D721Med (cell line): ENCODE results near the gene MND1.

Experiments used
- DNase-seq: peaks from one replicate; pipeline ENCODE4 v3.0.0; 2011; ENCODE audit warnings: low spot score; ENCODE audit not compliant: insufficient read length
- FAIRE-seq: peaks from 2 replicates; lab custom pipeline; 2011; peaks lifted over from hg19 to GRCh38; lab: Jason Lieb, UNC
- TF ChIP-seq, protein P1 (sequence below): IDR thresholded peaks from 2 replicates; pipeline ENCODE4 v1.5.1; 2012; ENCODE audit warnings: mild to moderate bottlenecking, control low read depth; ENCODE audit not compliant: insufficient read depth; ENCODE audit errors: missing control alignments

MND1 gene

DNA sequence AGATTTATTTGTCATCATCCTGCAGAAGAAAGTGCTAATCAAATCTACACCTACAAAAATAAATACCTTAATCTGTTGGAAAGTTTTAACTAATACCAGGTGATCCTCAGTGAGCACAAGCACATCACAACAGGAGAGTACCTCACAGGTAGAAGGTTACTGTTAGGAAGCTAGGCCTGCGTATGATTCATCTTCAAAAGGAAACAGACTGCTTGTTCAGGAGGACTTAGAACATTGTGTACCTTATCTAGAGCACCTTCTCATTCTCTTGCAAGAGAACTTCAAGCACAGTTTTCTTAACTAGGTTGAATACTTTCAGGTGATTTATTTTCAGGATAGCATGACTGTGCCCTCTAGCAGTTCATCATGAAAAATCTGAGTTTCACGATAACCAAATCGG lies 54.2 kb downstream of the MND1 start:
- DNase-seq (no peak), FAIRE-seq (no peak)
- TF ChIP-seq, protein P1, sequence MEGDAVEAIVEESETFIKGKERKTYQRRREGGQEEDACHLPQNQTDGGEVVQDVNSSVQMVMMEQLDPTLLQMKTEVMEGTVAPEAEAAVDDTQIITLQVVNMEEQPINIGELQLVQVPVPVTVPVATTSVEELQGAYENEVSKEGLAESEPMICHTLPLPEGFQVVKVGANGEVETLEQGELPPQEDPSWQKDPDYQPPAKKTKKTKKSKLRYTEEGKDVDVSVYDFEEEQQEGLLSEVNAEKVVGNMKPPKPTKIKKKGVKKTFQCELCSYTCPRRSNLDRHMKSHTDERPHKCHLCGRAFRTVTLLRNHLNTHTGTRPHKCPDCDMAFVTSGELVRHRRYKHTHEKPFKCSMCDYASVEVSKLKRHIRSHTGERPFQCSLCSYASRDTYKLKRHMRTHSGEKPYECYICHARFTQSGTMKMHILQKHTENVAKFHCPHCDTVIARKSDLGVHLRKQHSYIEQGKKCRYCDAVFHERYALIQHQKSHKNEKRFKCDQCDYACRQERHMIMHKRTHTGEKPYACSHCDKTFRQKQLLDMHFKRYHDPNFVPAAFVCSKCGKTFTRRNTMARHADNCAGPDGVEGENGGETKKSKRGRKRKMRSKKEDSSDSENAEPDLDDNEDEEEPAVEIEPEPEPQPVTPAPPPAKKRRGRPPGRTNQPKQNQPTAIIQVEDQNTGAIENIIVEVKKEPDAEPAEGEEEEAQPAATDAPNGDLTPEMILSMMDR, result no peak

DNA sequence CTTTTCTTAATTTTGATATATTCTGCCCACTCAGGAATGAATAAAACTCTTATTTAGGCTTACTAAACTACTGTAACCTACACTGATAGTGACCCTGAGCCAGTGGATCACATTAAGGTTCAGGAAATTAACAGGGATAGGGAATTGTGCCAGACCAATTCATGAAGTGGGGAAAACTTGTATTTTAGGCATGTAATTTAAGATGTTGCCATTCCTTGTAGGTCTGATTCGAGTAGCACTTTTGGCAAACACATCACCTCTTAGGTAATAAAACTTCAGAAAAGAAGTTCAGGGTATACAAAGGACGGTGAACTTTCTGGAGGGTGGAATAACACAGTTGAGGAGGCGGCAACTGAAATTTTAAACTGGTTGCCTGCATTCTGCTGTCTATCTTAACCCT lies 54.9 kb downstream of the MND1 start:
- FAIRE-seq, result no peak
- DNase-seq, result no peak
- TF ChIP-seq, protein P1, result no peak

DNA sequence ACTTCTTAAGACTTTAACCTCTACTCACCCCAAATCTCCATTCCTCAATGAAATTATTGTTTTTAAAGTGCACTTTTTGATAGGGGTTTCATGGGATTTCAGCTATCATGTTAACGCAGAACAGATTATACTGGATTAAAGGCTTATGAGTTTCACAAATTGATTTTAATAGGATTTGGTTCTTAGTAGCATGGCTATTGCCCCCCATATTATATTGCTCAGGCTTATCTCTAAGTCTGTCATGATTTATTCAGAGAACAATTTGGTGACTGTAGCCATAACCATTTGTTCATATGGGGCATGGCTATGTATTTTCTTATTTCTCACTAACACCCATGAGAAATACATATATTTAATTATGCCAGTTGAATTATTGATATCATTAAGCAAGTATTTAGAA lies 57.0 kb downstream of the MND1 start:
- FAIRE-seq (peak; percentile 95), DNase-seq (peak; percentile 29)
- TF ChIP-seq, protein P1, result no peak

DNA sequence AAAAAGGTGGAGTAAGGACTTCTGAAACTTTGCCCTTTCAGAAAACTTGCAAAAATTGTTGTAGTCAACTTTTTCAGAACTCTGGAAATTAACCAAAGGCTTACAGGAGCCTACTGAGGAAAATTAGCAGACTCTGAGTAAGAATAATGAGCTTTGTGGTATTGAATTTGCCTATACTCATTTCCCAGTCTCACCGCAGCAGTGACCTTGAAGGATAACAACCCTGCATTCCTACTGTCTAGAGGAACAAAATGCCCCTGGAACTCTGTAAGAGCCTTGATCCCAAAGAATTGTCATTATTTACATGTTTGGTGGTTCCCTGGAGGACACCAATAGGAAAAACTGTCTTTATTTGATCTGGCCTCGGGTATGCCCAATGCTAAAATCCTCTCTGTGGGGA lies 57.9 kb downstream of the MND1 start:
- DNase-seq (no peak), FAIRE-seq (no peak)
- TF ChIP-seq, protein P1, result no peak

DNA sequence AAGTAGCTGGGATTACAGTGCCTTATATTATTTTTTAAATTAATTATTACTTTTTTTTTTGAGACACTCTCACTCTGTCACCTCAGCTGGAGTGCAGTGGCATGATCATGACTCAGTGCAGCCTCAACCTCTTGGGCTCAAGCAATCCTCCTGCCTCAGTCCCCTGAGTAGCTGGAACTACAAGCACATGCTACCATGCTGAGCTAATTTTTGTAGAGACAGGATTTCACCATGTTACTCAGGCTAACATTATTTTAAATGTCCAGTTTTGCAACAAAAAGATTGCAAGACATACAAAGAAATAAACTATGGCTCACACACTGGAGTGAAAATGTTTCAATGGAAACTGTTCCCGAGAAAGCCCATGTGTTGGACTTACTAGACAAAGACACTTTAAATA lies 59.2 kb downstream of the MND1 start:
- FAIRE-seq (no peak), DNase-seq (no peak)
- TF ChIP-seq, protein P1, result no peak

DNA sequence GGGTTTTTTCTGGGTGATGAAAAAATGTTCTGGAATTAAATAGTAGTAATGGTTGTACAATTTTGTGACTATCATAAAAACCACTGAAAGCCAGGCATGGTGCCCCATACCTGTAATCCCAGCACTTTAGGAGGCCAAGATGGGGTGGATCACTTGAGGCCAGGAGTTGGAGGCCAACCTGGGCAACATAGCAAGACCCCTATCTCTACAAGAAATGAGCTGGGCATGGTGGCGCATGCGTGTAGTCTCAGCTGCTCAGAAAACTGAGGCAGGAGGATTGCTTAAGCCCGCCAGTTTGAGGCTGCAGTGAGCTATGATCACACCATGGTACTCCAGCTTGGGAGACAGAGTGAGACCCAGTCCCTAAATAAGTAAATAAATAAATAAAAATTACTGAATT lies 63.4 kb downstream of the MND1 start:
- no peak for DNase-seq
- TF ChIP-seq, protein P1, result no peak
- no peak for FAIRE-seq

DNA sequence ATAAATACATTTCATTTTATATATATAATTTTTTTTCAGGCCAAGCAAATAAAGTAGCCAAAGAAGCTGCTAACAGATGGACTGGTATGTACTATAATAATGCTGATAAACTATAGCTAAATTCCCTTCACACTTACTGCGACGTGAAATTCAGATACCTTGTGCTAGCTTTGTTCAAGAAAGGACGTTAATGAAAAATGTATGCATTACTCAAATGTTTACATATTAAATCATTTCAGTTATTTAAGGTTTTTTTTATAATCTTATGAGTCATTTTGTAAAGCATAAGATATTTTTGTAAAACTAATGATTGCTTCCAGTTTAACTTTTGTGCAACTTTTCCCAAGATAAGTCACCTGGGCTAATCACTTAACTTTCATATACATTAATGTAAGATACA lies 64.4 kb downstream of the MND1 start:
- FAIRE-seq, result no peak
- no peak for DNase-seq
- TF ChIP-seq, protein P1, result no peak
